T-cell (primary cell): ENCODE data around the gene DOCK11. TPM values are rescaled to one million over a fixed set of nuclear protein-coding genes. Genes with fewer than 3 reads are reported as not detected.

Experiments
- ATAC-seq, 4 experiments: fragments of 200-7000 bp in 3 of 4; fragments of 150-1000 bp in 1 of 4; cut with Tn5 transposase; replicated peaks in 1 of 4; 1 replicate in 3 of 4; 2 replicates in 1 of 4; pipeline ENCODE4 v1.10.0; 2021; ENCODE audit warnings: moderate library complexity in 3 of 4, mild to moderate bottlenecking in 2 of 4, moderate number of reproducible peaks in 1 of 4
- CTCF ChIA-PET, 2 donors: fragments of 300-600 bp; sonication (Branson Sonifier 250); formaldehyde crosslinking; loops; one replicate each; lab custom pipeline; 2022; ENCODE audit warnings: antibody characterized with exemption in 2 of 2; lab: Charles Lee
- POLR2A ChIA-PET, 2 donors: fragments of 300-600 bp; sonication (Branson Sonifier 250); formaldehyde crosslinking; loops; one replicate each; lab custom pipeline; 2022; ENCODE audit warnings: antibody characterized with exemption in 2 of 2; lab: Charles Lee
- DNase-seq, 35 experiments: peaks; one replicate each; pipeline versions ENCODE4 v3.0.0 to v3.0.0-alpha.2; 2013 to 2023
- H3K27ac ChIP-seq: one replicate; pipeline ENCODE4 v1.5.1; 2013; ENCODE audit warnings: low read length
- H3K27me3 ChIP-seq, 2 experiments: replicated peaks in 1 of 2; 1 replicate in 1 of 2; 2 replicates in 1 of 2; pipeline versions ENCODE4 v1.6.1 to v1.7.0; 2013; ENCODE audit warnings: low read length in 1 of 2, mixed read lengths in 1 of 2; ENCODE audit not compliant: control insufficient read depth in 2 of 2, insufficient read depth in 2 of 2; ENCODE audit errors: extremely low read depth in 1 of 2
- H3K36me3 ChIP-seq, 2 donors: 1 replicate in 1 of 2; 2 replicates in 1 of 2; pipeline versions ENCODE4 v1.6.1 to v1.7.0; 2013; ENCODE audit warnings: low read length in 1 of 2; ENCODE audit not compliant: control insufficient read depth in 2 of 2, insufficient read depth in 1 of 2; ENCODE audit errors: extremely low read depth in 1 of 2
- H3K4me1 ChIP-seq, 2 experiments: 1 replicate in 1 of 2; 2 replicates in 1 of 2; pipeline versions ENCODE4 v1.6.1 to v1.7.0; 2013; ENCODE audit warnings: low read length in 2 of 2, mixed read lengths in 1 of 2; ENCODE audit not compliant: insufficient read depth in 2 of 2, control insufficient read depth in 1 of 2; ENCODE audit errors: extremely low read depth in 1 of 2
- H3K4me3 ChIP-seq, 2 donors: 1 replicate in 1 of 2; 2 replicates in 1 of 2; pipeline versions ENCODE4 v1.5.1 to v1.7.0; 2013; ENCODE audit warnings: mild to moderate bottlenecking in 2 of 2, low read length in 1 of 2, moderate library complexity in 1 of 2; ENCODE audit not compliant: control insufficient read depth in 1 of 2; ENCODE audit errors: extremely low read depth in 1 of 2
- H3K9me3 ChIP-seq: 2 replicates; pipeline ENCODE4 v1.7.0; 2013
- H3K27ac Mint-ChIP-seq, 2 donors: one replicate each; pipeline ENCODE4 v1.8.0; 2020 to 2021; ENCODE audit warnings: mild to moderate bottlenecking in 2 of 2, mixed read lengths in 2 of 2
- H3K27me3 Mint-ChIP-seq, 2 donors: one replicate each; pipeline ENCODE4 v1.8.0; 2021 to 2022; ENCODE audit warnings: mixed read lengths in 2 of 2
- H3K36me3 Mint-ChIP-seq: one replicate; pipeline ENCODE4 v1.8.0; 2021; ENCODE audit warnings: mixed read lengths
- H3K4me1 Mint-ChIP-seq, 3 donors: one replicate each; pipeline ENCODE4 v1.8.0; 2020 to 2022; ENCODE audit warnings: mixed read lengths in 3 of 3, mild to moderate bottlenecking in 1 of 3
- H3K4me3 Mint-ChIP-seq, 3 donors: one replicate each; pipeline ENCODE4 v1.8.0; 2020 to 2022; ENCODE audit warnings: mild to moderate bottlenecking in 3 of 3, mixed read lengths in 3 of 3, moderate library complexity in 3 of 3
- H3K9me3 Mint-ChIP-seq, 3 donors: one replicate each; pipeline ENCODE4 v1.8.0; 2020 to 2022; ENCODE audit warnings: mixed read lengths in 3 of 3
- WGBS: methylation state at CpG from one replicate; pipeline ENCODE4 v1.1.5; 2013; ENCODE audit warnings: missing lambda C conversion rate; ENCODE audit not compliant: insufficient coverage; 5-methylcytosine and 5-hydroxymethylcytosine counted together
- total RNA-seq, 35 experiments: library from RNA in 6 of 35; stranded (reverse) in 6 of 35; fragments of 120-200 nt in 1 of 35; gene quantifications; one replicate each; pipeline versions ENCODE4 v1.2.1 to v1.2.4 and lab custom pipeline; 2013 to 2026

The DOCK11 gene
- total RNA-seq, 5 donors from 2014 or later (not counting 1 experiment from before 2014, with no cell fraction given) = 90.7 to 102 (median 94.5) TPM

DNA sequence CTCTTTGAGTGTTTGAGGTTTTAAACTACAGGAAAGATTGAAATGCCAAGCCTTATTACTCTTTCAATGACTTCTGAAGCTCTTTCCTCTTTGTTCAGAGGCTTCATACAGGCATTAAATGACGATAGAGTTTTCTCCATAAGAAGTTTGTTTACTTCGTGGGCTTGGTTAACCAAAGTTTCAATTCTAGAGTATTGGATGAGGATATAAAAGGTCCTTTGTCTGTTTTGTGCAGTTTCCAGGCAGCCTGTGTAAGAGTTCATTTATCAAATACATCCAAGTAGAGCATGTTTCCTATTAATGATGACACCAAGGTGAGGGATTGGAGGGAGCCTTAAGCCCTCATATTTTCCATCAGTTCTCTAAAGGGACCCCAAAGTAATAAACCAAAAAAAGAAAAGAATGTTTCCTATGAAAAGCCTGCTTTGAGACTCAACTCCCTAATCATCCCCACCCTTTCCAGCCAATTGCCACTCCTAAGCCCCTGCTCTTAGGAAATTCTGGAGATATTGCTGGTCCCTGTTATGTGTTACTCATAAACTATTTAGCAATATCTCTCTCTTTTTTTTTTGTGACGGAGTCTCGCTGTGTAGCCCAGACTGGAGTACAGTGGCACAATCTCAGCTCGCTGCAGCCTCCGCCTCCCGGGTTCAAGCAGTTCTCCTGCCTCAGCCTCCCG lies 125.6 kb downstream of the DOCK11 start:
- Mint-ChIP-seq H3K4me3 (no peak overlapping the region), H3K36me3 (no peaks in the 10 kb centered on the region), H3K4me1 (no peaks in the 10 kb centered on the region), H3K9me3 (no peaks in the 10 kb centered on the region), H3K27me3 (peaks cover 0 to 3% of the 10 kb centered on the region in 2 donors), H3K27ac (no peak overlapping the region)
- H3K27ac ChIP-seq = no peak overlapping the region
- H3K4me1 ChIP-seq = no peaks in the 10 kb centered on the region
- POLR2A ChIA-PET = no interaction called here
- H3K4me3 ChIP-seq = no peak overlapping the region
- H3K9me3 ChIP-seq = no peaks in the 10 kb centered on the region
- H3K27me3 ChIP-seq = no peaks in the 10 kb centered on the region
- ATAC-seq (no peak), DNase-seq (no peak)
- CTCF ChIA-PET = no interaction called here
- H3K36me3 ChIP-seq = peaks cover 0 to 30% of the 10 kb centered on the region in 2 donors
- no CpG with 5 or more reads among the region's 8 CpGs for WGBS

DNA sequence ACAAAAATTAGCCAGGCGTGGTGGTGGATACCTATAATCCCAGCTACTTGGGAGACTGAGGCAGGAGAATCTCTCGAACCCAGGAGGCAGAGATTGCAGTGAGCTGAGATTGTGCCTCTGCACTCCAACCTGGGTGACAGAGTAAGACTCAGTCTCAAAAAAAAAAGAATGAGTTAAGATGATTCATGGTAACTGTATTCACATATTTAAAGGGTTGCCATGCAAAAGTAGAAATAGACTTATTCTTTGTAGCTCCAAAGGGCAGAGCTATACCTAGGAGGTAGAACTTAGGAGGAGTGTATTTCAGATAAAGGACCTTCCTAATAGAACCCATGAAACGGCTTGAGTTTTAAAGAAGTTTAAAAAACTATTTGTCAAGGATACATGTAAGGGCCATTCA lies 127.4 kb downstream of the DOCK11 start:
- 100% methylated on average over 1 of the region's 3 CpGs for WGBS
- Histone ChIP-seq H3K36me3 (peaks cover 0 to 37% of the 10 kb centered on the region in 2 donors), H3K4me3 (no peak overlapping the region), H3K9me3 (no peaks in the 10 kb centered on the region), H3K27me3 (no peaks in the 10 kb centered on the region), H3K4me1 (no peaks in the 10 kb centered on the region), H3K27ac (no peak overlapping the region)
- POLR2A ChIA-PET = no interaction called here
- no peak for ATAC-seq
- DNase-seq = no peak
- H3K9me3 Mint-ChIP-seq = no peaks in the 10 kb centered on the region
- H3K4me3 Mint-ChIP-seq = no peak overlapping the region
- H3K36me3 Mint-ChIP-seq = peaks cover 5% of the 10 kb centered on the region
- CTCF ChIA-PET = interaction anchor here (0.6 to 1.0 kb wide), 2 partner anchors 20 to 22 kb away, joined by 4 read pairs; no protein-coding TSS in a partner anchor
- H3K4me1 Mint-ChIP-seq = no peaks in the 10 kb centered on the region
- H3K27me3 Mint-ChIP-seq = peaks cover 0 to 3% of the 10 kb centered on the region in 2 donors
- no peak overlapping the region for H3K27ac Mint-ChIP-seq

DNA sequence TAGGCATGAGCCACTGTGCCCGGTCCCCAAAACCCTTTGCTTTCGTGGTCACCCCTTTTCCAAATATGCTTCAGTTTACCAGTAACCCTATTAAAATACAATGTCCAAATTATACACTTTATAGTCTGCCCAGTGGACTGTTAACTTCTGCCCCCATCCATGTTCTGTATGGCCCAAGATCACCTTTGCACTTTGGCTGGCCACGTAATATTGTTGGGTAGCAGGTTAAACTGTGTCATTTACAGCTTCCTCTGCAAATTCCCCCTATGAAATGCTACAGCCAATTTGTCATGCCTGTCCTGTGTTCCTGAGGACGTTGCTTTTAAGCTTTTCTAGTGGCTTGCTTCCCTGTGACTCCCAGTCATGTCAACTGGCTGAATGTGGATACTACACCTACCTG lies 130.7 kb downstream of the DOCK11 start:
- H3K36me3 ChIP-seq = peaks cover 0 to 55% of the 10 kb centered on the region in 2 donors
- DNase-seq = no peak
- peaks cover 8% of the 10 kb centered on the region for H3K36me3 Mint-ChIP-seq

DNA sequence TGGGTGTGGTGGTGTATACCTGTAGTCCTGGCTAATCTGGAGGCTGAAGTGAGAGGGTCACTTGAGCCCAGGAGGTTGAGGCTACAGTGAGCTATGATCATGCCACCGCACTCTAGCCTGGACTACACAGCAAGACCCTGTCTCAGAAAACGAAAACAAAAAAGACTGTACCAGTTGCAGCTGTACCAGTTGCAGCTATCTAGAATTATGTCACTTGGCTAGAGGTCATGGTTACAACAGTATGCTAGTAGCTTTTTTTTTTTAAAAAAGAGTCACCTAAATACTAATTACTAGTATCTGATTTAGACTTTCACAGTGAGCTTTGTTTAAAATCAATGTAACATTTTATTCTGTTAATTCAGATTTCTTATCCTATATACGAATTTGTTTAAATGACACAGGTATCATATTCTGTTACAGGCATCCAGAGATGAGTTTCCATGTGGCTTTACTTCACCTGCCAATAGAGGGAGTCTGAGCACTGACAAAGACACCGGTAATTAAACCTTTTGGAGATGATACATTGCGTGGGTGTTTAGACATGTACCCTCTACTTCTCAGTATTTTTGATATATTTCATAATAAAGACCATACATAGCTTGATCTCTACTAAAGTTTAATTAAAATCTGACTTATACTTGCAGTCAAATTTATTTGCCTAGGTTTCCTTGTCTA lies 131.6 kb downstream of the DOCK11 start:
- Histone ChIP-seq H3K36me3 (peaks cover 0 to 59% of the 10 kb centered on the region in 2 donors), H3K27ac (no peak overlapping the region), H3K4me3 (no peak overlapping the region), H3K27me3 (no peaks in the 10 kb centered on the region), H3K4me1 (no peaks in the 10 kb centered on the region), H3K9me3 (no peaks in the 10 kb centered on the region)
- no peak overlapping the region for H3K4me3 Mint-ChIP-seq
- peaks cover 12% of the 10 kb centered on the region for H3K36me3 Mint-ChIP-seq
- no peak overlapping the region for H3K27ac Mint-ChIP-seq
- no peaks in the 10 kb centered on the region for H3K9me3 Mint-ChIP-seq
- no peak for DNase-seq
- no peaks in the 10 kb centered on the region for H3K4me1 Mint-ChIP-seq
- POLR2A ChIA-PET = no interaction called here
- no CpG with 5 or more reads among the region's 5 CpGs for WGBS
- CTCF ChIA-PET = interaction anchor here (0.7 to 1.1 kb wide), 2 partner anchors 17 to 26 kb away, joined by 3 read pairs; no protein-coding TSS in a partner anchor
- peaks cover 0 to 3% of the 10 kb centered on the region in 2 donors for H3K27me3 Mint-ChIP-seq
- no peak for ATAC-seq

More for the DNA sequence above, 130.7 kb downstream of the DOCK11 start:
- no peak overlapping the region for H3K4me3 ChIP-seq
- no peaks in the 10 kb centered on the region for H3K4me1 ChIP-seq
- POLR2A ChIA-PET = no interaction called here
- Mint-ChIP-seq H3K27me3 (peaks cover 0 to 3% of the 10 kb centered on the region in 2 donors), H3K9me3 (no peaks in the 10 kb centered on the region), H3K4me3 (no peak overlapping the region), H3K4me1 (no peaks in the 10 kb centered on the region), H3K27ac (no peak overlapping the region)
- H3K27me3 ChIP-seq = no peaks in the 10 kb centered on the region
- CTCF ChIA-PET = no interaction called here
- no peaks in the 10 kb centered on the region for H3K9me3 ChIP-seq
- H3K27ac ChIP-seq = no peak overlapping the region
- WGBS = 80% methylated on average over 2 of the region's 4 CpGs
- no peak for ATAC-seq

DNA sequence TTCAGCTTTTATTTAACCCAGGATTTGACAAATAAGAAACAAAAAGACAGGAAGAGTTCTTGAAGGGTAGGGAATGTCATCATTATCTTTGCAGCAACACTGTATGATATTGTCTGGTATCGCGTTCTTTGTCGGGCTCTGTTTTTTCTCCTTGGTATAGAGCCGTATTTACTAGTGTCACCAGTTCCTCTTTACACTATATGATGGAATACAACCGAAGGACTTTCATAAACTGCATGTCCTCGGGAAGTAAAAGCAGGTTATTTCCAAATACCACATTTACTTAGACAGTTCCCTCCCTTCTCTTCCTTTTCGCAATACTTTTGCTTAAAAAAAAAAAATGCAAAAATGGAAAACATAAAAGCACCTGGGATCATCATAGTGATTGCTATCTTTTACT lies 135.2 kb downstream of the DOCK11 start:
- H3K27me3 Mint-ChIP-seq = no peaks in the 10 kb centered on the region
- peaks cover 26% of the 10 kb centered on the region for H3K36me3 Mint-ChIP-seq
- no peak overlapping the region for H3K27ac Mint-ChIP-seq
- no CpG with 5 or more reads among the region's 7 CpGs for WGBS
- ATAC-seq = no peak
- Histone ChIP-seq H3K36me3 (peaks cover 0 to 68% of the 10 kb centered on the region in 2 donors), H3K4me1 (no peaks in the 10 kb centered on the region), H3K27me3 (no peaks in the 10 kb centered on the region), H3K27ac (no peak overlapping the region), H3K9me3 (no peaks in the 10 kb centered on the region), H3K4me3 (no peak overlapping the region)
- peaks cover 0 to 2% (median 0%) of the 10 kb centered on the region in 3 donors for H3K4me1 Mint-ChIP-seq
- POLR2A ChIA-PET = no interaction called here
- DNase-seq = no peak
- no peak overlapping the region for H3K4me3 Mint-ChIP-seq
- CTCF ChIA-PET = no interaction called here
- H3K9me3 Mint-ChIP-seq = no peaks in the 10 kb centered on the region

DNA sequence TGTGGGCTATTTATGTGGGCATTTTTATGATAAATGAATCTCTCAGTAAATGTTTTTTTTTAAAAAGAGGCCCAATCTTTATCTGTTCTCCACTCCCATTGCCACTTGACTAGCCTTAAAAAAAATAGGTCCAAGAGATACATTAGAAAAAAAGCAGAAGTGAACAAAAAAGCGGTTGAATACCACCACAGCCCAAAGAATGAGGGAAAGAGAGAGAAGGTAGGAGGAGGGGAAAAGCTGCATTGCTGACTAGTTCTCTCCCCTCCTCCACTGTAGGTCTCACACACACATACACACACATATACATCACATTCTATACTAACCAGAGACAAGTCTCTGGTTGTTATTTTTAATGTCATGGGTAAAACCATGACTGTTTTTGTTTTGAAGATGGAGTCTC lies 136.0 kb downstream of the DOCK11 start:
- Mint-ChIP-seq H3K27me3 (no peaks in the 10 kb centered on the region), H3K4me3 (no peak overlapping the region), H3K4me1 (peaks cover 0 to 2% (median 0%) of the 10 kb centered on the region in 3 donors), H3K36me3 (peaks cover 26% of the 10 kb centered on the region), H3K27ac (no peak overlapping the region), H3K9me3 (no peaks in the 10 kb centered on the region)
- H3K36me3 ChIP-seq = peaks cover 0 to 66% of the 10 kb centered on the region in 2 donors
- H3K27me3 ChIP-seq = no peaks in the 10 kb centered on the region
- ChIA-PET POLR2A (no interaction called here), CTCF (no interaction called here)
- no peak overlapping the region for H3K4me3 ChIP-seq
- no peaks in the 10 kb centered on the region for H3K9me3 ChIP-seq
- no peak overlapping the region for H3K27ac ChIP-seq
- WGBS = no CpG with 5 or more reads among the region's 1 CpG
- no peaks in the 10 kb centered on the region for H3K4me1 ChIP-seq
- ATAC-seq = no peak
- no peak for DNase-seq
